HUES48 (cell line): ENCODE results near the gene STYXL2.

Source experiments
- H3K27ac ChIP-seq: one replicate; pipeline ENCODE4 v1.7.0; 2013; ENCODE audit warnings: low read depth, low read length, inconsistent platforms
- H3K27me3 ChIP-seq: 2 replicates; pipeline ENCODE4 v1.6.1; 2013; ENCODE audit warnings: mild to moderate bottlenecking, low read length; ENCODE audit not compliant: control insufficient read depth, insufficient read depth
- H3K36me3 ChIP-seq: 2 replicates; pipeline ENCODE4 v1.6.1; 2013; ENCODE audit warnings: low read length; ENCODE audit not compliant: control insufficient read depth, insufficient read depth
- H3K4me1 ChIP-seq: 2 replicates; pipeline ENCODE4 v1.6.1; 2013; ENCODE audit warnings: mild to moderate bottlenecking, low read length; ENCODE audit not compliant: control insufficient read depth, insufficient read depth
- H3K4me3 ChIP-seq: 2 replicates; pipeline ENCODE4 v1.5.1; 2013; ENCODE audit warnings: mild to moderate bottlenecking, low read depth, low read length
- H3K9ac ChIP-seq: 2 replicates; pipeline ENCODE4 v1.6.1; 2013; ENCODE audit warnings: mild to moderate bottlenecking, low read depth, low read length, moderate library complexity
- H3K9me3 ChIP-seq: 2 replicates; pipeline ENCODE4 v1.6.1; 2013; ENCODE audit warnings: low read length; ENCODE audit not compliant: control insufficient read depth, insufficient read depth

STYXL2 gene

GRCh38 chr1:167082511-167083027, 11.3 kb upstream of the STYXL2 start:
- Histone ChIP-seq H3K36me3 (no peaks in the 10 kb centered on the region), H3K9me3 (0 out of 2 replicates have a peak, but pooled peaks cover 5% of the 10 kb centered on the region), H3K27me3 (peaks cover 2% of the 10 kb centered on the region; the same call in 1 of the 2 replicates), H3K4me3 (no peak overlapping the region), H3K4me1 (peaks cover 7% of the 10 kb centered on the region; the same call in 1 of the 2 replicates), H3K9ac (no peak overlapping the region), H3K27ac (no peak overlapping the region)

GRCh38 chr1:167083066-167083665, 10.7 kb upstream of the STYXL2 start:
- peaks cover 2% of the 10 kb centered on the region; the same call in 1 of the 2 replicates for H3K27me3 ChIP-seq
- H3K36me3 ChIP-seq: no peaks in the 10 kb centered on the region
- peaks cover 7% of the 10 kb centered on the region; the same call in 1 of the 2 replicates for H3K4me1 ChIP-seq
- H3K27ac ChIP-seq: no peak overlapping the region
- no peak overlapping the region for H3K4me3 ChIP-seq
- 0 out of 2 replicates have a peak, but pooled peaks cover 5% of the 10 kb centered on the region for H3K9me3 ChIP-seq
- no peak overlapping the region for H3K9ac ChIP-seq

GRCh38 chr1:167083871-167084270, 10.0 kb upstream of the STYXL2 start:
- Histone ChIP-seq H3K27me3 (peaks cover 2% of the 10 kb centered on the region; the same call in 1 of the 2 replicates), H3K27ac (no peak overlapping the region), H3K4me1 (peaks cover 7% of the 10 kb centered on the region; the same call in 1 of the 2 replicates), H3K4me3 (no peak overlapping the region), H3K9ac (no peak overlapping the region), H3K9me3 (0 out of 2 replicates have a peak, but pooled peaks cover 5% of the 10 kb centered on the region), H3K36me3 (no peaks in the 10 kb centered on the region)

- peaks cover 7% of the 10 kb centered on the region; the same call in 1 of the 2 replicates for H3K4me1 ChIP-seq
- H3K27me3 ChIP-seq: peaks cover 2% of the 10 kb centered on the region; the same call in 1 of the 2 replicates
- H3K36me3 ChIP-seq: no peaks in the 10 kb centered on the region
These were observed 9.1 kb upstream of the STYXL2 start for GRCh38 chr1:167084757-167085156.

GRCh38 chr1:167086033-167086432, 7.8 kb upstream of the STYXL2 start:
- Histone ChIP-seq H3K9me3 (0 out of 2 replicates have a peak, but pooled peaks cover 5% of the 10 kb centered on the region), H3K27me3 (peaks cover 2% of the 10 kb centered on the region; the same call in 1 of the 2 replicates), H3K27ac (no peak overlapping the region), H3K4me3 (no peak overlapping the region), H3K36me3 (no peaks in the 10 kb centered on the region), H3K9ac (no peak overlapping the region), H3K4me1 (peaks cover 7% of the 10 kb centered on the region; the same call in 1 of the 2 replicates)

More at GRCh38 chr1:167084757-167085156, 9.1 kb upstream of the STYXL2 start:
- Histone ChIP-seq H3K27ac (no peak overlapping the region), H3K4me3 (no peak overlapping the region), H3K9ac (no peak overlapping the region), H3K9me3 (0 out of 2 replicates have a peak, but pooled peaks cover 5% of the 10 kb centered on the region)

- Histone ChIP-seq H3K9me3 (0 out of 2 replicates have a peak, but pooled peaks cover 5% of the 10 kb centered on the region), H3K36me3 (no peaks in the 10 kb centered on the region), H3K27ac (no peak overlapping the region), H3K27me3 (peaks cover 2% of the 10 kb centered on the region; the same call in 1 of the 2 replicates), H3K9ac (no peak overlapping the region), H3K4me3 (no peak overlapping the region), H3K4me1 (peaks cover 7% of the 10 kb centered on the region; the same call in 1 of the 2 replicates)
These were observed 7.1 kb upstream of the STYXL2 start for GRCh38 chr1:167086768-167087167.

GRCh38 chr1:167088746-167089417, 5.0 kb upstream of the STYXL2 start:
- Histone ChIP-seq H3K36me3 (no peaks in the 10 kb centered on the region), H3K27me3 (0 out of 2 replicates have a peak, but pooled peaks cover 2% of the 10 kb centered on the region), H3K4me3 (no peak overlapping the region), H3K9ac (no peak overlapping the region), H3K9me3 (0 out of 2 replicates have a peak, but pooled peaks cover 5% of the 10 kb centered on the region), H3K4me1 (peaks cover 7% of the 10 kb centered on the region; the same call in 1 of the 2 replicates), H3K27ac (no peak overlapping the region)

GRCh38 chr1:167089939-167090313, 3.9 kb upstream of the STYXL2 start:
- Histone ChIP-seq H3K36me3 (no peaks in the 10 kb centered on the region), H3K9me3 (0 out of 2 replicates have a peak, but pooled peaks cover 5% of the 10 kb centered on the region), H3K27ac (no peak overlapping the region), H3K4me3 (no peak overlapping the region), H3K4me1 (peaks cover 7% of the 10 kb centered on the region), H3K27me3 (0 out of 2 replicates have a peak, but pooled peaks cover 2% of the 10 kb centered on the region), H3K9ac (no peak overlapping the region)

GRCh38 chr1:167090314-167090942, 3.4 kb upstream of the STYXL2 start, which contains the start of gene GPA33:
GPA33 (minus strand) TSS chr1:167090377; CDS start chr1:167090287, 90 bp downstream.
- Histone ChIP-seq H3K9ac (no peak within 1 kb of the TSS), H3K36me3 (no peaks in the 10 kb centered on the region), H3K27ac (no peak within 1 kb of the TSS), H3K4me3 (no peak within 1 kb of the TSS), H3K4me1 (peaks cover 7% of the 10 kb centered on the region), H3K27me3 (no peaks in the 10 kb centered on the region), H3K9me3 (0 out of 2 replicates have a peak, but pooled peaks cover 2% of the 10 kb centered on the region)

GRCh38 chr1:167092653-167093052, 1.2 kb upstream of the STYXL2 start:
- Histone ChIP-seq H3K9ac (no peak overlapping the region), H3K9me3 (no peaks in the 10 kb centered on the region), H3K27me3 (no peaks in the 10 kb centered on the region), H3K4me1 (no peaks in the 10 kb centered on the region; the same call in 1 of the 2 replicates), H3K4me3 (no peak overlapping the region), H3K36me3 (no peaks in the 10 kb centered on the region), H3K27ac (no peak overlapping the region)
